Urothelium cell line (cell line): Measurements from ENCODE around the gene CDHR2.

Experiments
- DNase-seq: peaks from one replicate; pipeline ENCODE4 v3.0.0; 2011; ENCODE audit warnings: low spot score, mixed read lengths
- FAIRE-seq: peaks from 2 replicates; lab custom pipeline; 2011; peaks lifted over from hg19 to GRCh38; lab: Jason Lieb, UNC

Gene CDHR2

GRCh38 chr5:176636426-176636825 lies 87.3 kb downstream of the CDHR2 start:
- no peak for DNase-seq
- FAIRE-seq, result peak; percentile 78

- FAIRE-seq, result no peak
Measured at GRCh38 chr5:176637556-176637955, 88.4 kb downstream of the CDHR2 start.

GRCh38 chr5:176638437-176638836 lies 89.3 kb downstream of the CDHR2 start:
- FAIRE-seq (no peak), DNase-seq (no peak)

More at GRCh38 chr5:176637556-176637955, 88.4 kb downstream of the CDHR2 start:
- DNase-seq, result no peak

GRCh38 chr5:176639208-176639607 lies 90.1 kb downstream of the CDHR2 start:
- DNase-seq (no peak), FAIRE-seq (no peak)

GRCh38 chr5:176639981-176640380 lies 90.8 kb downstream of the CDHR2 start:
- FAIRE-seq (no peak), DNase-seq (no peak)

- FAIRE-seq (no peak), DNase-seq (no peak)
Measured at GRCh38 chr5:176640616-176641015, 91.5 kb downstream of the CDHR2 start.

- FAIRE-seq (no peak), DNase-seq (no peak)
Measured at GRCh38 chr5:176642675-176643490, 93.7 kb downstream of the CDHR2 start.

- DNase-seq (no peak), FAIRE-seq (no peak)
Measured at GRCh38 chr5:176643491-176644219, 94.5 kb downstream of the CDHR2 start.

- DNase-seq, result no peak
- FAIRE-seq, result no peak
Measured at GRCh38 chr5:176644294-176644693, 95.2 kb downstream of the CDHR2 start.

GRCh38 chr5:176644878-176645670 lies 95.9 kb downstream of the CDHR2 start:
- FAIRE-seq (no peak), DNase-seq (no peak)
